Liver (tissue), 3 donors: ENCODE measurements around the gene U2AF1L4.

ENCODE experiments used
- TF ChIP-seq, protein P1 (sequence below): fragments of 150-350 bp; IDR thresholded peaks from 2 replicates; pipeline ENCODE4 v1.5.1; 2017; ENCODE audit warnings: improper control_type of control experiment, low read depth, low read length; ENCODE audit not compliant: missing input control
- TF ChIP-seq, protein P2 (sequence below): IDR thresholded peaks from 2 replicates; pipeline ENCODE4 v1.6.1; 2016; ENCODE audit warnings: antibody characterized with exemption
- donor health status: healthy.
- donor health status: healthy.

GRCh38 chr19:35780717-35781116, 35.5 kb upstream of the U2AF1L4 start:
- TF ChIP-seq, protein P1, sequence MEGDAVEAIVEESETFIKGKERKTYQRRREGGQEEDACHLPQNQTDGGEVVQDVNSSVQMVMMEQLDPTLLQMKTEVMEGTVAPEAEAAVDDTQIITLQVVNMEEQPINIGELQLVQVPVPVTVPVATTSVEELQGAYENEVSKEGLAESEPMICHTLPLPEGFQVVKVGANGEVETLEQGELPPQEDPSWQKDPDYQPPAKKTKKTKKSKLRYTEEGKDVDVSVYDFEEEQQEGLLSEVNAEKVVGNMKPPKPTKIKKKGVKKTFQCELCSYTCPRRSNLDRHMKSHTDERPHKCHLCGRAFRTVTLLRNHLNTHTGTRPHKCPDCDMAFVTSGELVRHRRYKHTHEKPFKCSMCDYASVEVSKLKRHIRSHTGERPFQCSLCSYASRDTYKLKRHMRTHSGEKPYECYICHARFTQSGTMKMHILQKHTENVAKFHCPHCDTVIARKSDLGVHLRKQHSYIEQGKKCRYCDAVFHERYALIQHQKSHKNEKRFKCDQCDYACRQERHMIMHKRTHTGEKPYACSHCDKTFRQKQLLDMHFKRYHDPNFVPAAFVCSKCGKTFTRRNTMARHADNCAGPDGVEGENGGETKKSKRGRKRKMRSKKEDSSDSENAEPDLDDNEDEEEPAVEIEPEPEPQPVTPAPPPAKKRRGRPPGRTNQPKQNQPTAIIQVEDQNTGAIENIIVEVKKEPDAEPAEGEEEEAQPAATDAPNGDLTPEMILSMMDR, result no peak
- TF ChIP-seq, protein P2, sequence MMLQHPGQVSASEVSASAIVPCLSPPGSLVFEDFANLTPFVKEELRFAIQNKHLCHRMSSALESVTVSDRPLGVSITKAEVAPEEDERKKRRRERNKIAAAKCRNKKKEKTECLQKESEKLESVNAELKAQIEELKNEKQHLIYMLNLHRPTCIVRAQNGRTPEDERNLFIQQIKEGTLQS, result no peak
